SK-N-SH treated with all-trans-retinoic acid at 6 μM for 48 hours (cell line): Measurements from ENCODE around the gene CYP2A6.

Source experiments
- CSRNP3 ChIP-seq: fragments of 250-450 bp; sonication (Bioruptor Pico); IDR thresholded peaks from 2 replicates; pipeline ENCODE4 v1.5.1; 2021; ENCODE audit warnings: mild to moderate bottlenecking, moderate library complexity
- GLIS3 ChIP-seq: fragments of 250-450 bp; sonication (Bioruptor Pico); IDR thresholded peaks from 2 replicates; pipeline ENCODE4 v1.5.0; 2020; ENCODE audit warnings: mild to moderate bottlenecking, moderate library complexity
- PATZ1 ChIP-seq: fragments of 250-450 bp; sonication (Bioruptor Pico); IDR thresholded peaks from 2 replicates; pipeline ENCODE4 v1.8.0; 2020; ENCODE audit warnings: mild to moderate bottlenecking, moderate library complexity, borderline replicate concordance
- TCF4 ChIP-seq: fragments of 250-450 bp; sonication (Bioruptor Pico); IDR thresholded peaks from 2 replicates; pipeline ENCODE4 v1.8.0; 2021; ENCODE audit warnings: mild to moderate bottlenecking, moderate library complexity, borderline replicate concordance
- ZC3H10 ChIP-seq: fragments of 250-450 bp; sonication (Bioruptor Pico); IDR thresholded peaks from 2 replicates; pipeline ENCODE4 v1.5.1; 2021; ENCODE audit warnings: mild to moderate bottlenecking, moderate library complexity
- ZNF70 ChIP-seq: fragments of 450-650 bp; formaldehyde crosslinking; IDR thresholded peaks from 2 replicates; pipeline ENCODE4 v1.5.0; 2020; ENCODE audit warnings: mild to moderate bottlenecking, moderate library complexity

DNA sequence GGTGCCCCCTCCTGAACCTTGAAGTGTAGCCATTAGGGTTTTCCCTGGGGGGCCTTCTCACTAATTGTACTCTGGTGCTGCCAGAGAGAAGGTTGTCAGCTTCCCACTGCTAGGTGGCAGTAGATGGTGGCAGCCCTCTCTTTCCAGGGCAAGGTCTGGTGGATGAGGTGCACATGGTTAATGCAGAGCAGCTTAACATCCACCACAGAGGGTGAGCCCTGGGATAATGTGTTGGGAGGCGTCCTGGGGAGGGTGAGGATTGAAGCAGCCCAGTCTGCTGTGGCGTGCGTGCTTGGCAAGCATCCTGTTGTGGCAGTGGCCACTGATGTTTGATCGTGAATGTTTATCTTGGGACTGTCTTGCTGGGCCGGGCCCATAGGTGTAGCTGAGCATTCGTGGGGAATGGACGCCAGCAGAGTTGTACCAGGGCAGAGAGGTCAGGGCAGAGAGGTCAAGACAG lies 45.4 kb downstream of the CYP2A6 start:
- no peak for TF ChIP-seq GLIS3 (CRISPR knock-in tag)
- no peak for TF ChIP-seq PATZ1 (CRISPR knock-in tag)
- no peak for TF ChIP-seq ZC3H10 (CRISPR knock-in tag)
- TF ChIP-seq TCF4 (CRISPR knock-in tag) = no peak
- TF ChIP-seq ZNF70 (CRISPR knock-in tag) = no peak
- no peak for TF ChIP-seq CSRNP3 (CRISPR knock-in tag)
